HUDEP-2 (cell line): ENCODE results near the gene RASSF3.

Experiments
- DNase-seq, 76 experiments: peaks; one replicate each; lab custom pipeline; 2025; ENCODE audit not compliant: unreplicated experiment in 76 of 76; lab: John Stamatoyannopoulos, UW

The RASSF3 gene

GRCh38 chr12:64667793-64668192 lies 57.5 kb downstream of the RASSF3 start:
- no peak for DNase-seq

DNA sequence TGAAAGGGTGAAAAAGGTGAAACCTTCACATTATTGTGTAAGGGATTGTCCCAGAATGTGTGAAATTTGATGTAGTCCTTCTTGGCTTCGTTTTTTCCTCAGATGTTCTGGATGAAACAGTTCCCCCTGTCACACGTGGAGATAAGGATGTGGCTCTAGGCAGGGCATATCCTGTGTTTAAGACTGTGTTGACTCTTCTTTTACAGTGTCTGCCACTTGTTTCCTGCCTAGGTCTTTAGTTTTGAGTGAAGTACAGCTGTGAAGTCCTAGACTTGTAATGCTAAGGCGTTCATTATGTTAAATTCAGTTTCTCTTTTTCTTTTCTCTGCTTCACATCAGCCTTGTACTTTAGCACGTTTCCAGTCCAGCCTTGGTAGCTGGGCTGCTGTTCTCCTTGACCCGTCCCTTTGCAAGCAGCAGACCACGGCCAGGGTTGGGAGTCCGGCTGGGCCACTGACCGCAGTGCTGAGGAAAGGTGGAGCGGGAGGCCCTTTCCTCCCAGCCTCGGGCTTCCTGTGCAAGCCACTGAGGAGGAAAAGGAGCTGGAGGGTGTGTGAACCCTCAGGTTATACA lies 59.1 kb downstream of the RASSF3 start:
- DNase-seq, result no peak

DNA sequence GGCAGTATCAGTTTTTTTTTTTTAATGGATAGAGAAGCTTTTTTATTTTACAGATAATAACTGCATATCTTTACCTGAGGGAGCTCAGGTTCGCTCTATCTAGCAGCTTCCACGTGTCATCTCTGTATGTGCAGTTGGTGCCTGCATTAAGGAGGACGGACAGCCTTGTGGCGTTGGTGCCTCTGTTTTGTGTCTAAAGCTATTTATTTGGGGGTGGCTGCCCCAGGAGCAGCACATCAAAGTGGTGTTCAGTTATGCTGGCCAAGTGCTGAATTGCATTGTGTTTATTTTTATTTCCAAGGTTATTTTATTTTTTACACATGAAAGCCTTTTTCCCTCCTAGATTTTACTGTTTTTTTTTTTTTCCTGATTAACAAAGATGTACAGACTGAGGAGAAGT lies 59.7 kb downstream of the RASSF3 start:
- no peak for DNase-seq

- no peak for DNase-seq
These were observed 60.8 kb downstream of the RASSF3 start for GRCh38 chr12:64670919-64671639.

DNA sequence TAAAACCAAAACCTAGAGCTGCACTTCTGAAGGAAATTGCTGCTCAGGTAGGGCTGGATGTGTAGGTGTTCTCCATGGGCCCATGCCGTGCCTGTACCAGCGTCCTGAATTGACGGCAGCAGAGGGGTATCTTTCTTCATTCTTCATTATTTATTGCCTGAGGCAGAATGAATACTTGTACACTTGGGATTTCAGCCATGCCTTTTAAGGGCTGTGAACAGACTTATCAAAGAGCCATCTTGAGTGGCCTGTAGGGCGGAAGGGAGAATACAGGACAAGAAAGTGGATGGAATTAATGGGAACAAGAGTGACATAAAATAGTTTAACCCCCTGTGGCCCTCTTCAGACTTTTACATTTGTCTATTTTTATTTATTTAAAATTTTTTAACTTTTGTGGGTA lies 61.4 kb downstream of the RASSF3 start:
- DNase-seq, result no peak

- DNase-seq, result peak in 6 of 76 experiments; percentile 4 to 26 (median 16)
These were observed 62.7 kb downstream of the RASSF3 start for GRCh38 chr12:64672925-64673409.

DNA sequence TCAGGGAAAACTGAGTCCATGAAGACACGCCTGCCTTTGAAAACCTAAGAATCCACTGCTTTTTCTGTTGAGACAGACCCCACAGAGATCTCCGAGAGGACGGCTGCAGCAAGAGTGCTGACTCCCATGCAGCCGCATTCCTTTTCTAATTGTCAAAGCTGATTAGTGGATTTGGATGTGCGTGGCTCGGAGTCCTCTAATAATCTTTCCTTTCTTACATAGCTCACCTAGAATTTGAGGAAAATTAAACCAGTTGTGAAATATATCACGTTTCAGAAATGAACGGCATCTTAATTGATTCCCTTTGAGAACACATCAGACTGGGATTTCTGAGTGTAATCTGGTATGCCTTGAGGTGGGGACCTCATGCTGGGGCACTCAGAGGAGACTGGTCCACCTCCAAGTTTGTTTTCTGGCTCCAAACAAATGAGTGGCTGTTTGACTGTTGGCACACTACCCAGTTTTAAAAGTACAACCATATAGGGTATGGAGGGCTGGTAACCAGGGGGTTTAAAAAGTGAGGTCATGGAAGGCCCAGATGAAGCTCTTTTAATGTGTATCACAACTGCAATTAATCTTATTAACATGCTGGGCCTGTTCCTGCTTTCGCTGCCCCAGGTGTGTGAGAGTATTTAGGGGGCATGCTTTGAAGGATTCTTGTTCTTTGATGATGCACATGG lies 63.3 kb downstream of the RASSF3 start:
- no peak for DNase-seq

- no peak for DNase-seq
These were observed 64.2 kb downstream of the RASSF3 start for GRCh38 chr12:64674367-64674922.

- peak in 20 of 76 experiments; percentile 5 to 55 (median 22) for DNase-seq
These were observed 65.5 kb downstream of the RASSF3 start for GRCh38 chr12:64675795-64676194.

- DNase-seq, result no peak
These were observed 68.0 kb downstream of the RASSF3 start for GRCh38 chr12:64678248-64678647.

DNA sequence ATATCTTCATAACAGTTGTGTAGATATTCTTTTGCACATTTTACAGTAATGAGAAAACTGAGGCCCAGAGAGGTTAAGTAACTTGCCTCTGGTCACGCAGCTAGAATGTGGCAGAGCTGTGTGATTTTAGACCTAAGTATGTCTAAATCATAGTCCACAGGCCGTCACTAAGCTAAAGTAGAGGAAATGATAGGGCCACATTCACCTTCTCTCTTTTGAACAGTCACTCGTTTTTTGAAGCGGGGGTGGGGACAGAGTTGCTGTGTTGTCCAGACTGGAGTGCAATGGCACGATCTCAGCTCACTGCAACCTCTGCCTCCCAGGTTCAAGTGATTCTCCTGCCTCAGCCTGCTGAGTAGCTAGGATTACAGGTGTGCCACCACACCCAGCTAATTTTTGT lies 68.5 kb downstream of the RASSF3 start:
- no peak for DNase-seq

- DNase-seq, result peak in 16 of 76 experiments; percentile 7 to 42 (median 22)
These were observed 69.2 kb downstream of the RASSF3 start for GRCh38 chr12:64679487-64680001.

- DNase-seq, result peak in 3 of 76 experiments; percentile 6 to 9 (median 6)
These were observed 69.9 kb downstream of the RASSF3 start for GRCh38 chr12:64680235-64680634.

- DNase-seq, result no peak
These were observed 71.1 kb downstream of the RASSF3 start for GRCh38 chr12:64681200-64682052.

- no peak for DNase-seq
These were observed 72.4 kb downstream of the RASSF3 start for GRCh38 chr12:64682572-64683277.

DNA sequence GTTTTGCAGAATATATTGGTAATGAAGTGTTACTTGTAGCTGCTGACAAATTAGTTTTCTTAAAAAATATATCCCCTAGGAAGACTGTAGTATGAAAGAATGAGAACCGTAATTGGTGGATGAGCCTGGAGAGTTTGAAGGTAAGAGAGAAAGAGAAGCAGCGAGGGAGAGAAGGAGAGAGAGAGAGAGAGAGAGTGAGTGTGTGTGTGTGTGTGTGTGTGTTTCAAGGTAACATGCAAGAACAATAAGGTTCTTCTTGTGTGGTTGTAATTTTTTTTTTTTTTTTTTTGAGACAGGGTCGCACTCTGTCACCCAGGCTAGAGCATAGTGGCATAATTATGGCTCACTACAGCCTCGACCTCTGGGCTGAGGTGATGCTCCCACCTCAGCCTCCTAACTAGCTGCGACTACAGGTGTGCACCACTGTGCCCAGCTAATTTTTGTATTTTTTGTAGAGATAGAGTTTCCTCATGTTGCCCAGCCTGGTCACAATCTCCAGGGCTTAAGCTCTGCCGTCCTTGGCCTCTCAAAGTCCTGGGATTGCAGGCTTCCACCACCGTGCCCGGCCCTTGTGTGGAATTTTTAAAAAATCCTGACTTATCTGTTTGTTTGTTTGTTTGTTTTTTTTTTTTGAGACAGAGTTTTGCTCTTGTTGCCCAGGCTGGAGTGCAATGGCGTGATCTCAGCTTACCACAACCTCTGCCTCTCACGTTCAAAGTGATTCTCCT lies 73.7 kb downstream of the RASSF3 start:
- no peak for DNase-seq

DNA sequence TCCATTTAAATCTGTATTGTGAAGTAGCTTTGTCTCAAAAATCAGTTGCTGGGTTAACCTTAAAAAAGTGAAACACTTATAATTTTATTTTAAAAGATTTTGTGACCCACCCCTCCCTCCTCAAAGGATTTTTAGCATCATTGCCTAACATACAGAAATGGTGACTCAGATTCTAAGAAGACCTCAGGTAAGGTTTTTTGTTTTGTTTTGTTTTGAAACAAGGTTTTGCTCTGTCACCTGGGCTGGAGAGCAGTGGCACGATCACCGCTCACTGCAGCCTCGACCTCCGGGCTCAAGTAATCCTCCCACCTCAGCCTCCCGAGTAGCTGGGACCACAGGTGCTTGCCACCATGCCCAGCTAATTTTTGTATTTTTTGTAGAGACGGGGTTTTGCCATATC lies 74.8 kb downstream of the RASSF3 start:
- no peak for DNase-seq

GRCh38 chr12:64685605-64686004 lies 75.3 kb downstream of the RASSF3 start:
- DNase-seq, result no peak

- no peak for DNase-seq
These were observed 77.5 kb downstream of the RASSF3 start for GRCh38 chr12:64687816-64688215.
